Measurements from ENCODE around the gene KMT2D. TPM values are rescaled to one million over a fixed set of nuclear protein-coding genes. Genes with fewer than 3 reads are reported as not detected.

KMT2D gene, protein sequence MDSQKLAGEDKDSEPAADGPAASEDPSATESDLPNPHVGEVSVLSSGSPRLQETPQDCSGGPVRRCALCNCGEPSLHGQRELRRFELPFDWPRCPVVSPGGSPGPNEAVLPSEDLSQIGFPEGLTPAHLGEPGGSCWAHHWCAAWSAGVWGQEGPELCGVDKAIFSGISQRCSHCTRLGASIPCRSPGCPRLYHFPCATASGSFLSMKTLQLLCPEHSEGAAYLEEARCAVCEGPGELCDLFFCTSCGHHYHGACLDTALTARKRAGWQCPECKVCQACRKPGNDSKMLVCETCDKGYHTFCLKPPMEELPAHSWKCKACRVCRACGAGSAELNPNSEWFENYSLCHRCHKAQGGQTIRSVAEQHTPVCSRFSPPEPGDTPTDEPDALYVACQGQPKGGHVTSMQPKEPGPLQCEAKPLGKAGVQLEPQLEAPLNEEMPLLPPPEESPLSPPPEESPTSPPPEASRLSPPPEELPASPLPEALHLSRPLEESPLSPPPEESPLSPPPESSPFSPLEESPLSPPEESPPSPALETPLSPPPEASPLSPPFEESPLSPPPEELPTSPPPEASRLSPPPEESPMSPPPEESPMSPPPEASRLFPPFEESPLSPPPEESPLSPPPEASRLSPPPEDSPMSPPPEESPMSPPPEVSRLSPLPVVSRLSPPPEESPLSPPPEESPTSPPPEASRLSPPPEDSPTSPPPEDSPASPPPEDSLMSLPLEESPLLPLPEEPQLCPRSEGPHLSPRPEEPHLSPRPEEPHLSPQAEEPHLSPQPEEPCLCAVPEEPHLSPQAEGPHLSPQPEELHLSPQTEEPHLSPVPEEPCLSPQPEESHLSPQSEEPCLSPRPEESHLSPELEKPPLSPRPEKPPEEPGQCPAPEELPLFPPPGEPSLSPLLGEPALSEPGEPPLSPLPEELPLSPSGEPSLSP (N-terminal part only)
- total RNA-seq: 100 to 1,000 TPM; 129 to 167 (median 151) TPM
- 10 to 100 TPM in 1 of 2 donors, 1 to 10 TPM in 1; 6.6 to 26.4 TPM for polyA plus RNA-seq
- 142 reads per million, percentile 89 among the genes with 10 or more reads in this experiment for total RNA-seq

DNA sequence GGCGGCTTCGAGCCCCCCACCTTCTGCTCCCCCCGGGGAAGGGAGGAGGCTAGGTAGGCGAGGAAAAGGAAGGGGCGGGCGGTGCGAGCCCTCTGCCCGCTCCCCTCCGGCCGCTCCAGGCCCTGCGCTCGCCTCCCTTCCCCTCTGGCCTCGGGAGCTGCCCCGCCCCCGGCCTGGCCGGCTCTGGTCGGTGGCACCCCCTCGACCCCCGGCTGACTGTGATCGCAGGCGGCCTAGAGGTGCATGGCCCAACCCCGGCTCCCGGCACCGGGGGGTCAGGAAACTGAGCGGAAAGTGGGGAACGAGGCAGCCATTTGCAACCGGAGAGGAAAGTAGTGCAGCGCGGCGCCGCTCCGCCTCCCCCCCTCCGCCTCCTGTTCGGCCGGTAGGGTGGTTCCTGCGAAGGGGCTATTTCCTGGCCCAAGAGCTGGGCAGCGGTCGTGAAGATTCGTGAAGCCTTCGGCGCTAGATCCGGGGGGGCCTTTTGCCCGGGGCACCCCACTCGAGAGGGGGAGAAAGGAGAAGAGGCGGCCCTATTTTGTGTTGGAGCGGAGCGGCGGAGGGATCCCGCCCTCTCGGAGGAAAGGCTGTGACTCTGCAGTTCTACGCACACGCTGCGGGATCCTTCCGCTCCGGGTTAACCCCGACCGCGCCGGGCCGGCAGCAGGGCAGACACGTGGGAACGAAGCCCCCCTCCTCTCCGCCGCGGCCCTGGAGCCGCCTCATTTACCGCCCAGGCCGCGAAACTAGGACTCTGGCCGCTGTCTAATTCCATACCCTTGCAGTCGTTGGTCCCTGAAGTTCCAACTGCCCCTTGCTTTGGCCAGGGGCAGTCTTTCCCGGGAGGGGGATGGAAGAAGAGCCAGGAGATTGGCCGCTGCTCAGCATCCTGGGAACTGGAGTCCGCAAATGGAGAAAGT lies at the start of gene KMT2D:
Gene KMT2D, minus strand, starts transcription at position 558 of the 920 bp plus-strand sequence. CDS start 5,470 bp downstream, outside the sequence.
- DNase-seq: peak; percentile 80 to 94 (median 91)
- Mint-ChIP-seq H3K9me3 (peaks cover 0 to 6% (median 0%) of the 10 kb centered on the region in 11 donors), H3K4me3 (peak within 1 kb of the TSS; percentile 91 to 98 (median 95)), H3K36me3 (peaks cover 0 to 4% (median 0%) of the 10 kb centered on the region in 5 donors), H3K27me3 (no peaks in the 10 kb centered on the region), H3K4me1 (peaks cover 44 to 55% (median 51%) of the 10 kb centered on the region in 7 donors), H3K27ac (peak within 1 kb of the TSS; percentile 90 to 99 (median 97))
- H3K27me3 ChIP-seq (ENCODE audit: control insufficient read depth in 2 of 2, insufficient read depth in 2 of 2, low read length in 2 of 2): no peaks in the 10 kb centered on the region
- intact Hi-C loops (cut with micrococcal nuclease): loop anchor here (1.0 to 10.0 kb wide), 11 partner anchors 9 to 682 kb away; partner anchors contain the start of genes PRKAG1 (in 2 of the 2), RHEBL1 (in 2 of the 2), TUBA1A (in 2 of the 2) and LMBR1L (in 1 of the 2)
- peak; percentile 86 for ATAC-seq
- ChIA-PET POLR2A (interaction anchor here (0.6 to 3.3 kb wide), 6 partner anchors 9 to 134 kb away, joined by 3 to 12 read pairs (median 4); partner anchors contain the start of genes RHEBL1 and TUBA1B), CTCF (interaction anchor here (0.9 kb wide), 1 partner anchor 10 kb away, joined by 3 read pairs; the partner anchor contains the start of gene RHEBL1)
- H3K4me1 ChIP-seq (ENCODE audit: control insufficient read depth in 2 of 2, insufficient read depth in 2 of 2, low read length in 2 of 2): peaks cover 38 to 40% of the 10 kb centered on the region in 2 donors
- peaks cover 0 to 7% (median 0%) of the 10 kb centered on the region in 3 experiments for H3K36me3 ChIP-seq (ENCODE audit: control insufficient read depth in 2 of 3, insufficient read depth in 3 of 3, low read length in 3 of 3)
- peak within 1 kb of the TSS; percentile 87 for H3K27ac ChIP-seq (ENCODE audit: low read depth, low read length)
- H3K9me3 ChIP-seq (ENCODE audit: control insufficient read depth in 2 of 3, low read length in 3 of 3): no peaks in the 10 kb centered on the region
- peak within 1 kb of the TSS; percentile 87 for H3K4me3 ChIP-seq (ENCODE audit: low read length)

DNA sequence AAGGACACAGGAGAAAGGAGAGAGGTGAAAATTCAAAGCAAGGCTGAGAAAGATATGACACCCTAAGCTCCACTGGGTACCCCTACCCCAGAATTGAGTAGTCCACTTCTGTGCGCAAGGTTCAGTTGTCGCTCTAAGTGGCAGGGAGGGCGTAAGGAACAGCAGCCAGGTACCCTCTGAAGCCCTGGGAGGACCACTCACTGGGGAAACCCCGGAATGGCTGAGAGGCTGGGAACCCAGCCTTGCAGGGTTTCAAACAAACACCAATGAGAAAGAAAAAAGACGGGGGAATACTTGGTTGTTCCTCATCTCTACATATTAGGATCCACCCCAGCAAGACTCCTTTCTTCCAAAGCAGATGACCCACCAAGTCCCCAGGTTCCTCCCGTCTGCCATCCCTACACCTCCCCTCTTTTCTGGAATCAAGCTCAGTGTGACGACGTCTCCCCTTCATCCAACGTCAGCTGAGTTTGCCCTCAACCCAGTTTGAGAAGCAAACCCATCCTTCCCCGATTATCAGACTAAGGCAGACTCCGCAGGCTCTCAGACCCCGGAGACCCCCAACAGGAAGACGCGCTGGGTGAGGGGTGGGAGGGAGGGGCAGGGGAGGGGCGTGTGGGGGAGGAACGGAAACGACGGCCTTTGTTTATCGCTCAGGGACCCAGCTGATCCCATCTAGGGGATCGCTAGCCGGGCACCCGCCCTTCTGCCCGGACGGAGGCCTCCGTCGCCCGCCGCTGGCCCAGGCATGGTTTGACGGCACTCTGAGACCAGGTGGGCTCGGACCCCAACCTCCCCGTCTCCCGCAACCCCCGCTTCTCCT lies 49.3 kb upstream of the KMT2D start:
- Histone ChIP-seq H3K36me3 (ENCODE audit: control insufficient read depth in 2 of 3, insufficient read depth in 3 of 3, low read length in 3 of 3) (peaks cover 0 to 33% (median 0%) of the 10 kb centered on the region in 3 experiments), H3K4me1 (ENCODE audit: control insufficient read depth in 2 of 2, insufficient read depth in 2 of 2, low read length in 2 of 2) (peaks cover 14 to 19% of the 10 kb centered on the region in 2 donors), H3K27ac (ENCODE audit: low read depth, low read length) (peak overlapping the region; percentile 95), H3K9me3 (ENCODE audit: control insufficient read depth in 2 of 3, low read length in 3 of 3) (no peaks in the 10 kb centered on the region), H3K27me3 (ENCODE audit: control insufficient read depth in 2 of 2, insufficient read depth in 2 of 2, low read length in 2 of 2) (no peaks in the 10 kb centered on the region), H3K4me3 (ENCODE audit: low read length) (peak overlapping the region; percentile 76)
- H3K27me3 Mint-ChIP-seq: no peaks in the 10 kb centered on the region
- H3K27ac Mint-ChIP-seq: peak overlapping the region; percentile 96 to 99 (median 99)
- ATAC-seq: no peak
- peak in 4 of 9 donors; percentile 22 to 39 (median 24) for DNase-seq
- ChIA-PET POLR2A (interaction anchor here (0.5 to 8.5 kb wide), 13 partner anchors 10 to 403 kb away, joined by 3 to 150 read pairs (median 4); partner anchors contain the start of genes DHH, KMT2D, TUBA1A and TUBA1B), CTCF (interaction anchor here (0.5 to 3.9 kb wide), 13 partner anchors 8 to 355 kb away, joined by 3 to 18 read pairs (median 4); partner anchors contain the start of genes RHEBL1, TUBA1A and TUBA1B)
- H3K36me3 Mint-ChIP-seq: peaks cover 0 to 7% (median 3%) of the 10 kb centered on the region in 5 donors
- intact Hi-C loops (cut with micrococcal nuclease): loop anchor here (1.0 to 5.0 kb wide), 12 partner anchors 12 to 393 kb away; partner anchors contain the start of genes TUBA1A (in 2 of the 2), CCNT1 (in 1 of the 2), DDX23 (in 1 of the 2) and KMT2D (in 1 of the 2)
- peaks cover 14 to 50% (median 45%) of the 10 kb centered on the region in 7 donors for H3K4me1 Mint-ChIP-seq
- H3K4me3 Mint-ChIP-seq: peak overlapping the region; percentile 95 to 100 (median 98)
- H3K9me3 Mint-ChIP-seq: no peaks in the 10 kb centered on the region

DNA sequence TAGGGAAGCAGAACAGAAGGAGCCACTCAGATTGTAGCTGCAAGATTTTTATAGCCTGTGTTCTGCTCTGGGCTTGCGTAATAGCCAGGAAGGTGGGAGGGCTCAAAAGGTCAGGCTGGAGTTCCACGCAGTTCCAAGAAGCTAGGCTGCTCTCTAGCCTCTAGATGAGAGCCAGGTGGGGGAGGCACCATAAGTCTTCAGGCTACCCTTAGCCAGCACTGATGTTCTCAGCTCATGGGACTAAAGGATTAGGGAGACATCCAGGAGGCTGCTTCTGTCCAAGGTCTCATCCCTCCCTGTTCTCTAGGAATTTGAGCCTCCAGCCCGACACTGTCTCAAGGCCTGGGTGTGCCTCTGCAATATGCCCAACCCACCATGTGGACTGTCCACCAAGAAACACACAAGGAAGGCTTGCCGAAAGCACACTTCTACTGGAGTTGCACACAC lies 48.4 kb upstream of the KMT2D start:
- Histone ChIP-seq H3K9me3 (ENCODE audit: control insufficient read depth in 2 of 3, low read length in 3 of 3) (no peaks in the 10 kb centered on the region), H3K4me3 (ENCODE audit: low read length) (peak overlapping the region; percentile 76), H3K27ac (ENCODE audit: low read depth, low read length) (peak overlapping the region; percentile 95), H3K36me3 (ENCODE audit: control insufficient read depth in 2 of 3, insufficient read depth in 3 of 3, low read length in 3 of 3) (peaks cover 0 to 42% (median 0%) of the 10 kb centered on the region in 3 experiments), H3K4me1 (ENCODE audit: control insufficient read depth in 2 of 2, insufficient read depth in 2 of 2, low read length in 2 of 2) (peaks cover 14 to 19% of the 10 kb centered on the region in 2 donors), H3K27me3 (ENCODE audit: control insufficient read depth in 2 of 2, insufficient read depth in 2 of 2, low read length in 2 of 2) (no peaks in the 10 kb centered on the region)
- intact Hi-C loops (cut with micrococcal nuclease): no loop called here
- DNase-seq (no peak), ATAC-seq (no peak)
- Mint-ChIP-seq H3K4me3 (peak overlapping the region; percentile 95 to 100 (median 98)), H3K27me3 (no peaks in the 10 kb centered on the region), H3K36me3 (peaks cover 3 to 10% (median 8%) of the 10 kb centered on the region in 5 donors), H3K27ac (peak overlapping the region; percentile 93 to 99 (median 99)), H3K4me1 (peaks cover 17 to 56% (median 47%) of the 10 kb centered on the region in 7 donors), H3K9me3 (no peaks in the 10 kb centered on the region)
- ChIA-PET POLR2A (interaction anchor here (0.9 to 8.5 kb wide), 7 partner anchors 9 to 80 kb away, joined by 3 to 150 read pairs (median 15); partner anchors contain the start of genes DHH, TUBA1A and TUBA1B), CTCF (interaction anchor here (0.7 to 3.9 kb wide), 7 partner anchors 11 to 269 kb away, joined by 3 to 18 read pairs (median 9); partner anchors contain the start of gene TUBA1B)

DNA sequence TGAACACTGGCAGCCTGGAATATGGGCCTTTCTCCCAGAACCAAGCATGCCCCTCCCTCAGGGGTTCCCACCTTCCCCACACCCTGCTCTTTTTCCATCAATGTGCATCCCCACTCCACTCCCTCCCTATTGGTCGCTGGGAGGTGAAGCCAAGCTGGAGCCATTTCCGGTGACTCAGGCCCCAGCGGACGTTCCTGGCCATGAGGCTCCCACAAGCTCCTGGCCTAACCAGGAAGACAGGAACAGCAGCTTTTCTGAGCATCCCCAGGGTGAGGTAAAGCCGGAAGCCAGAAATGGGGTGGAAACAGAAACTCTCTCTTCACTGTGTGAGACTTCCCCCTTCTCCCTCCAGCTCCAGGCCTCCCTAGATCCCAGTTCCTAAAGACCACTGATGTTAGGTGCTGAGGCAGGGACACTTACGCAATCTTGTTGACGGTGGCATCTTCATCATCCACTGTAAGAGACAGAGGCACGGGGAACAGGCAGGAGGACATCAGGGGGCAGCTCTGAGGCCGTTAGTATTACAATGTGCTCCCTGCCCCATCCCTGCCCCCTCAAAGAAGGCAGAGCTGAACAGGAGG lies 45.0 kb upstream of the KMT2D start:
- no peak for ATAC-seq
- H3K27ac Mint-ChIP-seq: peak overlapping the region in 3 of 9 donors; percentile 36 to 62 (median 51)
- H3K36me3 ChIP-seq (ENCODE audit: control insufficient read depth in 2 of 3, insufficient read depth in 3 of 3, low read length in 3 of 3): peaks cover 0 to 76% (median 7%) of the 10 kb centered on the region in 3 experiments

More for the DNA sequence above, 45.0 kb upstream of the KMT2D start:
- peaks cover 19 to 48% (median 39%) of the 10 kb centered on the region in 7 donors for H3K4me1 Mint-ChIP-seq
- no peaks in the 10 kb centered on the region for H3K9me3 Mint-ChIP-seq
- no peaks in the 10 kb centered on the region for H3K27me3 Mint-ChIP-seq
- intact Hi-C loops (cut with micrococcal nuclease): no loop called here
- H3K27ac ChIP-seq (ENCODE audit: low read depth, low read length): no peak overlapping the region
- ChIA-PET POLR2A (interaction anchor here (0.5 to 1.6 kb wide), 7 partner anchors 19 to 130 kb away, joined by 3 to 10 read pairs (median 3); partner anchors contain the start of gene TUBA1B), CTCF (interaction anchor here (0.8 to 2.6 kb wide), 4 partner anchors 14 to 41 kb away, joined by 3 to 9 read pairs (median 6); no protein-coding TSS in a partner anchor)
- no peaks in the 10 kb centered on the region for H3K27me3 ChIP-seq (ENCODE audit: control insufficient read depth in 2 of 2, insufficient read depth in 2 of 2, low read length in 2 of 2)
- H3K36me3 Mint-ChIP-seq: peaks cover 9 to 39% (median 16%) of the 10 kb centered on the region in 5 donors
- no peak overlapping the region for H3K4me3 ChIP-seq (ENCODE audit: low read length)
- no peak for DNase-seq
- no peak overlapping the region for H3K4me3 Mint-ChIP-seq
- H3K4me1 ChIP-seq (ENCODE audit: control insufficient read depth in 2 of 2, insufficient read depth in 2 of 2, low read length in 2 of 2): peaks cover 9 to 12% of the 10 kb centered on the region in 2 donors
- H3K9me3 ChIP-seq (ENCODE audit: control insufficient read depth in 2 of 3, low read length in 3 of 3): no peaks in the 10 kb centered on the region

All from naive thymus-derived CD4-positive, alpha-beta T cell (primary cell).